NK-92 treated with Interleukin-12 subunit alpha and Interleukin-12 subunit beta, amount 100 ng/mL, for 24 hours (cell line): ENCODE results near the gene GZMB.
A peak's percentile ranks its signal among the peaks of the same experiment; 100 is the strongest.
"Not testable (repeated sequence)": the region's sequence is repeated elsewhere in the genome, so short reads cannot be mapped to it uniquely, and the experiment has no call there.

Experiments used
- DNase-seq: peaks from one replicate; lab custom pipeline; 2025; lab: John Stamatoyannopoulos, UW

Gene GZMB

GRCh38 chr14:24630872-24631477 lies 3.0 kb downstream of the GZMB start:
- no peak for DNase-seq

GRCh38 chr14:24630087-24630871 lies 3.7 kb downstream of the GZMB start:
- no peak for DNase-seq

DNA sequence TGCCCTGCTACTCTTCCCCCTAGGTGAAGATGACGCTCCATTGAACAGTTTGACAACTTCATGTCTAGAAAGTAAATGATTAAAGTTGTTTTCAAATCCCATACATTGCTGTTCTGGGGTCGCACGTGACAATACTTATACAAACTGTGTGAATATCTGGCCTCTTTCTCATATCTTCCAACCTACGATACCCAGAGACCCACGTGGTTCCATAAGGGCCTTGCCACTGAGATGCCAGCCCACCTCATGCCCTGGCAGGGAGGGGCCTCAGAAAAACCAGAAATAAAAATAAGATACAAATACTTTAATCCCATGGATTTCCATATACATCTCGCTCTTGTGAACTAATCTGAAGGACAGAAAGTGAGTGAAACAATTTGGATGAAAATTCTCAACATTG lies 4.5 kb downstream of the GZMB start:
- no peak for DNase-seq

- DNase-seq = no peak
Observed at GRCh38 chr14:24613747-24614146, 20.2 kb downstream of the GZMB start.

DNA sequence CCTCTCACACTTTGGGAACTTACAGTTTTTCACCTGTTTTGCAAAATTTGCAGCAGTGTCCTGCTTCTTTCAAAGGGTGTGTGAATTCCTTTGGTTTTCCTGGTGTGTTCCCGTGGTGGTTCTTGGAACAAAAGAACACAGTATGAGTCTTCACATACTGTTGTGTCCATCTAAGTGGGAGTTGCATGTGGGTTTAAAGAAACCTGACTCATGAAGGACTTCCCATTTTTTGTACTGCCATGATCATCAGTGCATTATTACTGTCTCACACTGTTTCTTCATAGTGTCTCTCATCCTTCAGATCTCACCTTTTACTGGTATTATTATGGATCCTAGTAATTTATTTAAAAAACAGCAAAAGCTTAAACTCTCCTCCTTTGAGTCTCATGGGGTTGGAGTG lies 20.7 kb downstream of the GZMB start:
- DNase-seq = no peak

GRCh38 chr14:24612196-24612595 lies 21.8 kb downstream of the GZMB start:
- no peak for DNase-seq

DNA sequence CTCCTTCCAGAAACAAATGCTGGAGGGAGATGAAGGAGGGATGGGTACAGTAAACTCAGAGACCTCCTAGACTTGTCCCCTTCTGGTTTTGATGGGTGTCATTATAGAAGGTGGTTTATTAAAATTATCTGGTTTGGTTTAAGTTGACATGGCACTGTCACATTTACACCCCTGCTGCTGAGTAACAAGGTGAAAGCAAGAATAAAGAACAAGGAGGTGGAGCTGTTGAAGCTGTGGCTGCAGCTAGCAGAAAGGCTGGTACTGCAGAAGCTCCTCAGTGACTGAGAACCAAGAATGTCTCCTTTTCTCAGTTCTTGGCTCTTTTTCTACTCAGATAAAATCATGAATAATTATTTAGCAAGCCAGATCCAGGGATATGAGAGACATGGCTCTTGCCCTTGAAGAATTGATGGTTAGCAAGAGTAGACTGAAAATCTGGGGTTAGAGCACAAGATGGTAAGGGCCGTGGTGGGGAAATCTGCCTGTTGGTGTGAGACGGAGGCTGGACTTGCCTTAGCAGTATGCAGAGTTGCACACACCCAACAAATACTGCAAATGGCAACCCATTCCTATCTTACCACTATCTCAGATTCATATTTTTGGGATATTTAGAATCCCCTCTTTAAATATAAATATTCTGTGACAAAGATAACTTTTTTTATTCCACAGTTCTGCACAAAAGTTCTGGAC lies 24.2 kb downstream of the GZMB start, which contains the start of gene GZMH:
Gene GZMH, minus strand, starts transcription at position 31 of the 690 bp plus-strand sequence. CDS start 72 bp downstream, outside the sequence.
- DNase-seq = no peak

DNA sequence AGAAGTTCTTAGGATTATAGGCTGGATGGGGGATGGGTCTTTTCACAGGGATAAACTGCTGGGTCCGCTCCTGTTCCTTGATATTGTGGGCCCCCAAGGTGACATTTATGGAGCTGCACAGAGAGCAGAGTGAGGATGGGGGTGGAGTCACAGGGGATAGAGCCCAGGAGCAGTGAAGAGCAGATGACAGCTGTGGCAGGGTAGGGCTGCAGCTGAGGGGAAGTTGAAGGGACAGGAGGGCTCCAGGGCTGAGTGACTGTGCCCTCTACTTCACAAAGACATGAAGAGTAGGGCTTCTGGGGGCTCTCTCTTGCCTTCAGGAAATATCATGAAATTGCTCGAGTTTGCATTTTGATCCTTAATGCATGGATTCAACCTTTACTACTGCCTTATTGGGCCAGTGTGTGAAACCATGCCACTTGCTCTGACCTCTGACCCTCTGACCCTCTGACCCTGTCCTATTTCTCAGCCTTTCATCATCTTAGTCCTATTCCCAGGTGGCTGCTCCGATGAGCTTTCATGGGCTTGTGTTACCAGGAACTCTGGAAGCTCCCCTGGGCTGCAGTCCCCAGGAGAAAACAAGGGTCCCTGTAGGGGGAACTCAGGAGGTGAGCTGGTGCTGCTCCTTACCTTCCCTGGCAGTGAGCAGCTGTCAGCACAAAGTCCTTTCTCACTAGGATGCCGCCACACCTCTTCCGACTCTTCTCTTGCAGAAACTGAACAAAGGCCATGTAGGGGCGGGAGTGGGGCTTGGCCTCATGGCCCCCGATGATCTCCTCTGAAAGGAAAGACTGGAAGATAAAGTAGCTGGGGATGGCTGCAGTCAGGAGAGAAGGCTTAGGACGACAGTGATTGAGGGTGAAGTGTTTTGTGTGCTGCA lies 26.1 kb downstream of the GZMB start:
- no peak for DNase-seq

GRCh38 chr14:24607081-24607480 lies 26.9 kb downstream of the GZMB start:
- DNase-seq = peak; percentile 44

DNA sequence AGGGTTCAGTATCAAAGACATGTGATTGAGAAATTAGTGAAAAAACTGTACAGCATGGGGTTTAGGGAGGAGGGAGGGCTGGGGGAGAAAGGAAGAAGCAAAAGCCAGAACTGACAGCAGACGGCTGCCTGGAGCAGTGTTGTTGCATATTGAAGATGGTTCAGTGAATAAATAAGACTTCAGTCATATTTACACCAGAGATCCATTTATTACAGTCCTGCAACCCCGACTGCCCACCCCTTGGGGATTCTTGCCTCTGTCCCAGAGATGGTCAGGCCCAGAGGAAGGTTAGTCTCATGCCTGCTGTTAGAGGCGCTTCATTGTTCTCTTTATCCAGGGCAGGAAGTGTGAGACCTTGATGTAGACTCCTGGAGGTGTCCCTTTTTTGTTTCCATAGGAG lies 27.7 kb downstream of the GZMB start:
- DNase-seq = no peak

DNA sequence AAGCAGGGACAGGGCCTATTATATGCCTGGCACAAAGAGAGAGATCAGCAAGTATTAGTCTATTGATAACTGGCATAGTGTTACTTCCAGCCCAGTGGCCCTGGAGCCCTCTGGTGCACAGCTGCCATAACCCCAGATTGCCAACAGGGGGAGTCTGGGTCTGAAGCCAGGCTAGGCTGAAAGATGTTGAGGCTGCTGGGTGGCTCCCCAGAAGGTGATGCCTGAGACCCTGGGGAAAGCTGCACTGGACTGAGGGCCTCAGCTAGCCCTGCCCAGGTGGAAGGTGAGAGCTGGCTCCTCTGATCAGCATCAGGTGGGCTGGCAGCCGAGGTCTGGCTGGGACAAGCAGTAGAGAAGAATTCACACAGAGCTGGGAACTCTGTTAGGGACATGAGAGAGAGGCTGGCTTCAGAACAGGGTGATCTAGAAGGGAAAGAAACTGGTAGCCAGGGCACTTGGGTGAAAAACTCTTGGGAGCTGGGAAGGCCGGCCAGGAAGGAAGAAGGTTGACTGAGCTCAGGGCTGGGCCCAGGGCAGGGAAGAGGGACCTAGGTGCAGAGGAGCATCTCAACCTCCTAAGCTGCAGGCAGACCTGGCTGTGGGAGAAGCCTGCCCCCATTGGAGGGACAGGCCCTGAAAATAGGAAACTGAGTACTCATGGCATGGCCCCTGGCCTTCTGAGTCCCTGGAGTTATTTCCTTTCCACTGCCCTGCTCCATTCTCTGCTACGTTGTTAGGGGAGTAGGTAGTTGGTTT lies 28.4 kb downstream of the GZMB start:
- DNase-seq = peak; percentile 46

DNA sequence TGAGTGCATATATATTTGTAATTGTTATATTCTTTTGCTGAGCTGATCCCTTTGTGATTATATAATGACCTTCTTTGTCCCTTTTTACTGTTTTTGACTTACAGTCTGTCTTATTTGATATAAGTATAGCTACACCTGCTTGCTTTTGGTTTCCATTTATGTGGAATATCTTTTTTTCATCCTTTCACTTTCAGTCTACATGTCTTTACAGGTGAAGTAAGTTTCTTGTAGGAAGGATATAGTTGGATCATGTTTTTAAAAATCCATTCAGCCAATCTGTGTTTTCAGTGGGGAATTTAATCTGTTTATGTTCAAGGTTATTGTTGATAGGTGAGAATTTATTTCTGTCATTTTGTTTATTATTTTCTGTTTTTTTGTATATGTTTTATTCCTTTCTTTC lies 36.6 kb downstream of the GZMB start:
- DNase-seq = no peak

DNA sequence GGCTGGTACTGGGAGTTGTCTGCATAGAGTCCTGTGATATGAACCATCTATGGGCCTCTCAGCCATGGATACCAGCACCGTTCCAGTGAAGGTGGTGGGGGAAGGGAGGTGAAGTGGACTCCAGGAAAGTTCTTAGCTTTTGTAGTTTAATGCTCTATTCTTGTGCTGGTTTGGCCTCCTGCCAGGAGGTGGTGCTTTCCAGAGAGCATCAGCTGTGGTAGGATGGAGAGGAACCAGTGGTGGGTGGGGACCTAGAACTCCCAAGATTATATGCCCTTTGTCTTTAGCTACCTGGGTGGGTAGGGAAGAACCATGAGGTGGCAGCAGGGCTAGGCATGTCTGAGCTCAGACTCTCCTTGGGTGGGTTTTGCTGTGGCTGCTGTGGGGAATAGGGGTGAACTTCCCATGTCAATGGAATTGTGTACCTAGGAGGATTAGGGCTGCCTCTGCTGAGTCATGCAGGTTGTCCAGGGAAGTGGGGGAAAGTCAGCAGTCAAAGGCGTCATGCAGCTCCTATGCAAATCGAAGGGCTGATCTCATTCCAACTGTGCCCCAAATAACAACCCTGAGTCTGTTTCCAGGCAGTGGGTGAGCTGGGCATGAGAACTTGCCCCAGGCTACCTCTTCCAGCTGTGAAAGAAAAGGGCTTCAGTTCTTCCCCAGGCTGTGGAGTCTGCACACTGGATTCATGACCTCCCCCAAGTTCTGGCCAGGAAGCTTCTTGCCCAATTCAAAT lies 38.7 kb downstream of the GZMB start:
- no peak for DNase-seq

DNA sequence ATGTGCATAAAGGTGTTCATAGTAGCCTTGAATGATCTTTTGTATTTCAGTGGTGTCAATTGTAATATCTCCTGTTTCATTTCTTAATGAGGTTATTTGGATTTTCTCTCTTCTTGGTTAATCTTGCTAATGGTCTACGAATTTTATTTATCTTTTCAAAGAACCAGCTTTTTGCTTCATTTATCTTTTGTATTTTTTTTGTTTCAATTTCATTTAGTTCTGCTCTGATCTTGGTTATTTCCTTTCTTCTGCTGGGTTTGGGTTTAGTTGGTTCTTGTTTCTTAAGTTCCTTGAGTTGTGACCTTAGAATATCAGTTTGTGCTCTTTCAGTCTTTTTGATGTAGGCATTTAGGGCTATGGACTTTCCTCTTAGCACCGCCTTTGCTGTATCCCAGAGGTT lies 43.0 kb downstream of the GZMB start:
- not testable (repeated sequence) for DNase-seq

DNA sequence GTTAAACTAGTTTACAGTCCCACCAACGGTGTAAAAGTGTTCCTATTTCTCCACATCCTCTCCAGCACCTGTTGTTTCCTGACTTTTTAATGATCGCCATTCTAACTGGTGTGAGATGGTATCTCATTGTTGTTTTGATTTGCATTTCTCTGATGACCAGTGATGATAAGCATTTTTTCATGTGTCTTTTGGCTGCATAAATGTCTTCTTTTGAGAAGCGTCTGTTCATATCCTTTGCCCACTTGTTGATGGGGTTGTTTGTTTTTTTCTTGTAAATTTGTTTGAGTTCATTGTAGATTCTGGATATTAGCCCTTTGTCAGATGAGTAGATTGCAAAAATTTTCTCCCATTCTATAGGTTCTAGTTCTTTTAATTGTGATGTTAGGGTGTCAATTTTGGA lies 49.6 kb downstream of the GZMB start:
- not testable (repeated sequence) for DNase-seq
